OCI-LY7 (cell line): ENCODE measurements around the gene ZNF747. TPM values are rescaled to one million over a fixed set of nuclear protein-coding genes. Genes with fewer than 3 reads are reported as not detected.

Source experiments
- BruUV-seq: library from RNA; stranded (reverse); fragments of 400-500 nt; replicated peaks from 2 replicates; lab custom pipeline; 2021; lab: Mats Ljungman, UMichigan
- CTCF ChIA-PET: fragments of 300-600 bp; sonication (Branson Sonifier 250); formaldehyde crosslinking; loops from one replicate; lab custom pipeline; 2022; ENCODE audit warnings: antibody characterized with exemption; ENCODE audit not compliant: unreplicated experiment; lab: Charles Lee
- POLR2A ChIA-PET: fragments of 300-600 bp; sonication (Branson Sonifier 250); formaldehyde crosslinking; loops from one replicate; lab custom pipeline; 2022; ENCODE audit warnings: antibody characterized with exemption; lab: Charles Lee
- DNase-seq: peaks from one replicate; pipeline ENCODE4 v3.0.0-alpha.2; 2015; ENCODE audit warnings: low spot score
- H2AFZ ChIP-seq: fragments of 200-600 bp; sonication (generic), shearing (Covaris generic); 2 replicates; pipeline ENCODE4 v1.6.1; 2014; ENCODE audit warnings: mild to moderate bottlenecking, antibody characterized with exemption, low read length, moderate library complexity
- H3K27ac ChIP-seq: fragments of 200-600 bp; sonication (generic); 2 replicates; pipeline ENCODE4 v1.5.1; 2014; ENCODE audit warnings: mixed run types, low read depth, mild to moderate bottlenecking, moderate library complexity, low read length, inconsistent platforms; ENCODE audit not compliant: poor library complexity, severe bottlenecking
- H3K36me3 ChIP-seq: fragments of 200-600 bp; sonication (generic); 2 replicates; pipeline ENCODE4 v1.6.1; 2014; ENCODE audit warnings: mild to moderate bottlenecking, antibody characterized with exemption, low read length, moderate library complexity, mixed read lengths; ENCODE audit not compliant: insufficient read depth
- H3K4me1 ChIP-seq: fragments of 200-600 bp; sonication (generic); 2 replicates; pipeline ENCODE4 v1.5.1; 2014; ENCODE audit warnings: mild to moderate bottlenecking, low read length; ENCODE audit not compliant: insufficient read depth, poor library complexity, severe bottlenecking
- H3K4me2 ChIP-seq: fragments of 200-600 bp; sonication (generic); 2 replicates; pipeline ENCODE4 v1.6.1; 2014; ENCODE audit warnings: mild to moderate bottlenecking, low read length
- H3K4me3 ChIP-seq: fragments of 200-600 bp; sonication (generic); 2 replicates; pipeline ENCODE4 v1.5.1; 2014; ENCODE audit warnings: mild to moderate bottlenecking, low read depth, low read length; ENCODE audit not compliant: poor library complexity, severe bottlenecking
- H3K79me2 ChIP-seq: fragments of 200-600 bp; sonication (generic); 2 replicates; pipeline ENCODE4 v1.6.1; 2016; ENCODE audit warnings: low read depth, mild to moderate bottlenecking, low read length, moderate library complexity, mixed read lengths; ENCODE audit not compliant: insufficient read depth
- H3K9me2 ChIP-seq: fragments of 200-600 bp; sonication (generic); 2 replicates; pipeline ENCODE4 v1.6.1; 2016; ENCODE audit warnings: mild to moderate bottlenecking, low read length, mixed read lengths; ENCODE audit not compliant: insufficient read depth
- H3K9me3 ChIP-seq: fragments of 200-600 bp; sonication (generic); 2 replicates; pipeline ENCODE4 v1.6.1; 2014; ENCODE audit warnings: mild to moderate bottlenecking, mixed run types, low read length, mixed read lengths
- H4K20me1 ChIP-seq: fragments of 200-600 bp; sonication (generic); 2 replicates; pipeline ENCODE4 v1.6.1; 2014; ENCODE audit warnings: mild to moderate bottlenecking, antibody characterized with exemption, low read length, moderate library complexity, mixed read lengths; ENCODE audit not compliant: insufficient read depth
- CTCF ChIP-seq: fragments of 200-600 bp; sonication (generic); conservative IDR thresholded peaks from 2 replicates; pipeline ENCODE4 v1.5.1; 2014; ENCODE audit warnings: mild to moderate bottlenecking, antibody characterized with exemption, low read length, moderate library complexity, mixed read lengths
- EZH2phosphoT487 ChIP-seq: fragments of 200-600 bp; sonication (generic); IDR thresholded peaks from 2 replicates; pipeline ENCODE4 v1.6.1; 2018; ENCODE audit warnings: low read depth, borderline replicate concordance, mild to moderate bottlenecking, mixed run types, antibody characterized with exemption, low read length, moderate library complexity, mixed read lengths
- intact Hi-C: fragments of 100-400 bp; cut with micrococcal nuclease; formaldehyde crosslinking; loops from one replicate; pipeline ENCODE4 v1.10.0; 2022; ENCODE audit not compliant: unreplicated experiment
- total RNA-seq, 2 experiments: library from RNA; depleted of rRNA in 1 of 2; stranded (reverse); fragments of >200 nt in 1 of 2; shearing (Covaris generic) in 1 of 2; gene quantifications; 2 replicates each; pipeline ENCODE4 v1.2.3, GENCODE V29; 2014 to 2022

Gene ZNF747
- total RNA-seq, 2 experiments from 2014 or later, result 17.2 to 22.2 TPM

GRCh38 chr16:30567991-30568638 is 33.5 kb upstream of the ZNF747 start:
- no peaks in the 10 kb centered on the region for H3K36me3 ChIP-seq
- H3K4me2 ChIP-seq, result peak overlapping the region; percentile 48
- peak overlapping the region; percentile 7 for H3K4me3 ChIP-seq
- H3K79me2 ChIP-seq, result peaks cover 7% of the 10 kb centered on the region
- no peaks in the 10 kb centered on the region for H4K20me1 ChIP-seq
- ChIA-PET POLR2A (interaction anchor here (0.7 to 1.8 kb wide), 5 partner anchors 10 to 129 kb away, joined by 3 to 11 read pairs (median 4); partner anchors contain the start of genes ZNF689 and ZNF764), CTCF (no interaction called here)
- peaks cover 25% of the 10 kb centered on the region for H3K4me1 ChIP-seq
- TF ChIP-seq CTCF, result no peak
- TF ChIP-seq EZH2phosphoT487, result no peak
- peak overlapping the region; percentile 43 for H3K27ac ChIP-seq
- peak; percentile 66 for DNase-seq
- intact Hi-C loops, result no loop called here
- BruUV-seq, result no TSS peak
- H2AFZ ChIP-seq, result peak overlapping the region; percentile 19; the same call in 1 of the 2 replicates
- no peaks in the 10 kb centered on the region for H3K9me2 ChIP-seq
- no peaks in the 10 kb centered on the region for H3K9me3 ChIP-seq

- ChIA-PET CTCF (no interaction called here), POLR2A (interaction anchor here (1.7 to 1.8 kb wide), 2 partner anchors 9 to 43 kb away, joined by 6 to 11 read pairs; partner anchors contain the start of genes ZNF689 and ZNF764)
- no peaks in the 10 kb centered on the region for H3K9me3 ChIP-seq
- H3K4me1 ChIP-seq, result peaks cover 21% of the 10 kb centered on the region
- no peak overlapping the region for H3K4me3 ChIP-seq
- H4K20me1 ChIP-seq, result no peaks in the 10 kb centered on the region
- no peaks in the 10 kb centered on the region for H3K36me3 ChIP-seq
- H3K9me2 ChIP-seq, result no peaks in the 10 kb centered on the region
- intact Hi-C loops, result no loop called here
- TF ChIP-seq CTCF (no peak), EZH2phosphoT487 (no peak)
- no peak for DNase-seq
- no peak overlapping the region for H3K4me2 ChIP-seq
- H3K79me2 ChIP-seq, result no peaks in the 10 kb centered on the region; the same call in 1 of the 2 replicates
- H3K27ac ChIP-seq, result peak overlapping the region; percentile 43
- H2AFZ ChIP-seq, result peak overlapping the region; percentile 19; the same call in 1 of the 2 replicates
- no TSS peak for BruUV-seq
Measured at GRCh38 chr16:30567160-30567990, 32.7 kb upstream of the ZNF747 start.
